Gastrocnemius medialis (tissue), 4 donors: ENCODE measurements around the gene PIAS4. TPM values are rescaled to one million over a fixed set of nuclear protein-coding genes. Genes with fewer than 3 reads are reported as not detected.

Experiments
- ATAC-seq, 2 donors: fragments of 150-250 bp; one replicate each; pipeline ENCODE4 v1.9.1; 2016
- DNase-seq, 2 donors: peaks; one replicate each; pipeline ENCODE4 v3.0.0-alpha.2; 2019
- H3K27ac ChIP-seq, 4 donors: fragments of 200-600 bp; sonication (generic); 1 replicate in 1 of 4; 2 replicates in 3 of 4; pipeline ENCODE4 v1.5.1; 2016 to 2018; ENCODE audit warnings: mild to moderate bottlenecking in 2 of 4, moderate library complexity in 1 of 4
- H3K27me3 ChIP-seq, 3 donors: fragments of 200-600 bp; sonication (generic) in 2 of 3; 1 replicate in 1 of 3; 2 replicates in 2 of 3; pipeline versions ENCODE4 v1.5.1 to v1.6.0; 2016 to 2019; ENCODE audit warnings: mild to moderate bottlenecking in 1 of 3, moderate library complexity in 1 of 3
- H3K36me3 ChIP-seq, 2 donors: fragments of 200-600 bp; sonication (generic) in 1 of 2; one replicate each; pipeline ENCODE4 v1.5.1; 2017 to 2018
- H3K4me1 ChIP-seq, 2 donors: fragments of 200-600 bp; sonication (generic) in 1 of 2; one replicate each; pipeline ENCODE4 v1.5.1; 2016 to 2017; ENCODE audit warnings: mild to moderate bottlenecking in 2 of 2
- H3K4me3 ChIP-seq, 4 donors: fragments of 200-600 bp; sonication (generic) in 3 of 4; 1 replicate in 1 of 4; 2 replicates in 3 of 4; pipeline ENCODE4 v1.5.1; 2016 to 2019; ENCODE audit warnings: mild to moderate bottlenecking in 2 of 4
- H3K9me3 ChIP-seq, 3 donors: fragments of 200-600 bp; sonication (generic) in 2 of 3; 1 replicate in 1 of 3; 2 replicates in 2 of 3; pipeline ENCODE4 v1.5.1; 2016 to 2019
- POLR2A ChIP-seq, 2 donors: fragments of 450-650 bp; IDR thresholded peaks; one replicate each; pipeline ENCODE4 v1.6.1; 2017; ENCODE audit warnings: antibody characterized with exemption in 2 of 2, mild to moderate bottlenecking in 2 of 2, moderate library complexity in 2 of 2
- in situ Hi-C, 4 donors: fragments of 200-750 bp; cut with MboI; loops; one replicate each; pipeline versions ENCODE4 v1.15.0 to v1.8.0; 2017; ENCODE audit warnings: low sequenced_read_pairs in 4 of 4
- intact Hi-C: fragments of 100-400 bp; cut with DNase I; formaldehyde crosslinking; loops from one replicate; pipeline ENCODE4 v1.15.1; 2023; ENCODE audit warnings: low total_unique reads
- total RNA-seq, 4 donors: library from RNA; depleted of rRNA; stranded (reverse); fragments of >200 nt; gene quantifications; one replicate each; pipeline versions ENCODE4 v1.1.0 to v1.2.3, GENCODE V29; 2016
- TF ChIP-seq, protein P1 (sequence below), 5 experiments: fragments of 450-650 bp in 3 of 5; fragments of 200-600 bp in 2 of 5; sonication (generic) in 2 of 5; IDR thresholded peaks in 4 of 5; conservative IDR thresholded peaks in 1 of 5; 1 replicate in 4 of 5; 2 replicates in 1 of 5; pipeline ENCODE4 v1.5.1; 2016 to 2019; ENCODE audit warnings: antibody characterized with exemption in 5 of 5, mild to moderate bottlenecking in 3 of 5, moderate library complexity in 3 of 5

PIAS4 gene
- total RNA-seq, 4 donors from 2014 or later: 15.5 to 20.0 (median 17.5) TPM

DNA sequence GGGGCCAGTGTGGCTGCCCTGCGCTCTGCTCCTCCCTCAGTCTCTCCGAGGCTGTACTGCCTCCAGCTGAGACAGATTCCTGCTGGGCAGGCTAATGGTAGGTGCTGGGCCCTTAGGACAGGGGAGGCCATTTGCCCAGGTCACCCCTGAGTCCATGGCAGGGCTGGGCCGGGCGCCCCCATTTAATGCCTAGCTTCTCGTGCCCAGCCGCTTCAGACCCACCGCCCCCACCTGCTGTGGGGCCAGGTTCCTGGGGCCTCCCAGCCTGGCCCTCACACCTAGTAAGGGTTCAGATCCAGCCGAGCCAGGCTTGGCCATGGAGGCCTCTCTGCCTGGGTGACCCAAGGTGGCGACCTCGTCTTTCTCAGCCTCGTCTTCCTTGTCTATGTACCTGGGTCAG lies 17.8 kb downstream of the PIAS4 start:
- H3K27ac ChIP-seq: no peak overlapping the region
- no peak overlapping the region for H3K4me3 ChIP-seq
- no peak for TF ChIP-seq POLR2A (IDR thresholded peaks at IDR 0.05)
- DNase-seq: no peak
- no peak for ATAC-seq
- peaks cover 0 to 25% of the 10 kb centered on the region in 2 donors for H3K36me3 ChIP-seq
- no peaks in the 10 kb centered on the region for H3K27me3 ChIP-seq
- H3K4me1 ChIP-seq: peaks cover 2 to 4% of the 10 kb centered on the region in 2 donors
- intact Hi-C loops: no loop called here
- in situ Hi-C loops: no loop called here
- no peaks in the 10 kb centered on the region for H3K9me3 ChIP-seq

DNA sequence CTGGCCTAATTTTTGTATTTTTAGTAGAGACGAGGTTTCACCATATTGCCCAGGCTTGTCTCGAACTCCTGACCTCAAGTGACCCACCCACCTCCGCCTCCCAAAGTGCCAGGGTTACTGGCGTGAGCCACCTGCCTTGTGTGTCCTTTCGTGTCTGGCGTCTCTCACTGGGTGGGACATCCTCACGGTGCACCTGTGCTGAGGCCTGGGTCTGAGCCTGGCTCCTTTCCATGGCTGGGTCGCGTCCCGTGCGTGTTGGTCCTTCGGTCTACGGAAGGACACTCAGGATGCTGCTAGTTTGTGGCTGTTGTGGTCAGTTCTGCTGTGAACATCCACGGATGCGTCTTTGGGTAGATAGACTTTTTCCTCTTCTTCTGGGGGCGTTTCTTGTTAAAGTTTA lies 19.6 kb downstream of the PIAS4 start:
- H3K4me3 ChIP-seq: no peak overlapping the region
- no peaks in the 10 kb centered on the region for H3K27me3 ChIP-seq
- H3K36me3 ChIP-seq: peaks cover 0 to 31% of the 10 kb centered on the region in 2 donors
- in situ Hi-C loops: no loop called here
- ATAC-seq (no peak), DNase-seq (no peak)
- no peaks in the 10 kb centered on the region for H3K9me3 ChIP-seq
- intact Hi-C loops: no loop called here
- no peak overlapping the region for H3K27ac ChIP-seq
- TF ChIP-seq POLR2A (IDR thresholded peaks at IDR 0.05): no peak
- TF ChIP-seq, protein P1, sequence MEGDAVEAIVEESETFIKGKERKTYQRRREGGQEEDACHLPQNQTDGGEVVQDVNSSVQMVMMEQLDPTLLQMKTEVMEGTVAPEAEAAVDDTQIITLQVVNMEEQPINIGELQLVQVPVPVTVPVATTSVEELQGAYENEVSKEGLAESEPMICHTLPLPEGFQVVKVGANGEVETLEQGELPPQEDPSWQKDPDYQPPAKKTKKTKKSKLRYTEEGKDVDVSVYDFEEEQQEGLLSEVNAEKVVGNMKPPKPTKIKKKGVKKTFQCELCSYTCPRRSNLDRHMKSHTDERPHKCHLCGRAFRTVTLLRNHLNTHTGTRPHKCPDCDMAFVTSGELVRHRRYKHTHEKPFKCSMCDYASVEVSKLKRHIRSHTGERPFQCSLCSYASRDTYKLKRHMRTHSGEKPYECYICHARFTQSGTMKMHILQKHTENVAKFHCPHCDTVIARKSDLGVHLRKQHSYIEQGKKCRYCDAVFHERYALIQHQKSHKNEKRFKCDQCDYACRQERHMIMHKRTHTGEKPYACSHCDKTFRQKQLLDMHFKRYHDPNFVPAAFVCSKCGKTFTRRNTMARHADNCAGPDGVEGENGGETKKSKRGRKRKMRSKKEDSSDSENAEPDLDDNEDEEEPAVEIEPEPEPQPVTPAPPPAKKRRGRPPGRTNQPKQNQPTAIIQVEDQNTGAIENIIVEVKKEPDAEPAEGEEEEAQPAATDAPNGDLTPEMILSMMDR (IDR thresholded peaks at IDR 0.05 in 4 of 5, conservative IDR thresholded peaks at IDR 0.05 in 1 of 5): no peak
- H3K4me1 ChIP-seq: peaks cover 0 to 4% of the 10 kb centered on the region in 2 donors

DNA sequence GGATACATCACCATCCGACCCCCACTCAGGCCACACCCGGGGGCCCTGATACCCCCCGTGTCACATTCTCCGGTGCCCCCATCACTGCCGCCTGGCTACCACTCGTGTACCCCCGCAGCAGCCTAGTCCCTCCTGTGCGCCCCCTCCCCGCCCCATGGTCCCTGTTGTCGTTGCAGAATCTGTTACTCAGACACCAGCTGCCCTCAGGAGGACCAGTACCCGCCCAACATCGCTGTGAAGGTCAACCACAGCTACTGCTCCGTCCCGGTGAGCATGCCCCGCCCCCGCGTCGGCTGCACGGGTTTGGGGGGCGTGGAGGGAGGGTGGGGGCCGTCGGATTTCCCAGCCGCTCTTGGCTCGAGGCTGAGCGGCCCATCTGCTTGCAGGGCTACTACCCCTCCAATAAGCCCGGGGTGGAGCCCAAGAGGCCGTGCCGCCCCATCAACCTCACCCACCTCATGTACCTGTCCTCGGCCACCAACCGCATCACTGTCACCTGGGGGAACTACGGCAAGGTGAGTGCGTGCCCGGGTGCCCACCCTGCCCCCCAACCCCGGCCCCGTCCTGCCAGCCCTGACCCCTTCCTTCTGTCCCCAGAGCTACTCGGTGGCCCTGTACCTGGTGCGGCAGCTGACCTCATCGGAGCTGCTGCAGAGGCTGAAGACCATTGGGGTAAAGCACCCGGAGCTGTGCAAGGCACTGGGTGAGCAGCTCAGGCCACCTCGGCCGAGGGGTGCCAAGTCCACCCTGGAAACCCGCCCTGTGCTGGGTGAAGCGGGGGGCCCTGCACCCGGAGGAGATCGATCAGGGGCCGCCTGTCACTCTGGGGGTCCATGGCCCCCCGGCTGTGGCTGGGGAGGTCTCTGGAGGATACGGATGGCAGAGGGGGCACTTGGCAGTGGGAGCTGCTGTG lies 21.1 kb downstream of the PIAS4 start:
- no peak for DNase-seq
- no peaks in the 10 kb centered on the region for H3K27me3 ChIP-seq
- TF ChIP-seq, protein P1 (IDR thresholded peaks at IDR 0.05 in 4 of 5, conservative IDR thresholded peaks at IDR 0.05 in 1 of 5): no peak
- TF ChIP-seq POLR2A (IDR thresholded peaks at IDR 0.05): no peak
- H3K27ac ChIP-seq: no peak overlapping the region
- no peak for ATAC-seq
- no peaks in the 10 kb centered on the region for H3K9me3 ChIP-seq
- intact Hi-C loops (no loop called here), in situ Hi-C loops (no loop called here)
- H3K4me3 ChIP-seq: no peak overlapping the region
- peaks cover 0 to 35% of the 10 kb centered on the region in 2 donors for H3K36me3 ChIP-seq
- H3K4me1 ChIP-seq: no peaks in the 10 kb centered on the region

DNA sequence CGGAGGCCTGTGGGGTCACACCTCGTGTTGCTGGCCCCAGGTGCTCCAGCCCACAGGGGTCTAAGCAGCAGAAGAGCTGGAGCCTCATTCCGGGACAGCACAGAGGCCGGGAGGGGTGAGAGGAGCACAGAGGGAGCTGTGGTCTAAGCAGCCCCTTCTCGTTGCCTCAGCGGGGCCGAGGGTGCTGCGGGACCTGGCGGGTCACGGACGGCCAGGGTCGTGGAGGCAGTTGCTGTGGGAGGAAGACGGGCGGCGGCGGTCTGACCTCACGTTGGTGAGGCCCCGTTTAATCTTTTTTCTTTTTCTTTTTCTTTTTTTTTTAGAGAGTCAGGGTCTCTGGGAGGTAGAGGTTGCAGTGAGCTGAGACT lies 21.7 kb downstream of the PIAS4 start:
- Histone ChIP-seq H3K27me3 (no peaks in the 10 kb centered on the region), H3K4me1 (no peaks in the 10 kb centered on the region), H3K36me3 (peaks cover 0 to 40% of the 10 kb centered on the region in 2 donors), H3K27ac (no peak overlapping the region), H3K9me3 (no peaks in the 10 kb centered on the region), H3K4me3 (no peak overlapping the region)
- in situ Hi-C loops (no loop called here), intact Hi-C loops (no loop called here)
- TF ChIP-seq POLR2A (IDR thresholded peaks at IDR 0.05): no peak
- TF ChIP-seq, protein P1 (IDR thresholded peaks at IDR 0.05 in 4 of 5, conservative IDR thresholded peaks at IDR 0.05 in 1 of 5): no peak
- ATAC-seq: no peak
- no peak for DNase-seq

DNA sequence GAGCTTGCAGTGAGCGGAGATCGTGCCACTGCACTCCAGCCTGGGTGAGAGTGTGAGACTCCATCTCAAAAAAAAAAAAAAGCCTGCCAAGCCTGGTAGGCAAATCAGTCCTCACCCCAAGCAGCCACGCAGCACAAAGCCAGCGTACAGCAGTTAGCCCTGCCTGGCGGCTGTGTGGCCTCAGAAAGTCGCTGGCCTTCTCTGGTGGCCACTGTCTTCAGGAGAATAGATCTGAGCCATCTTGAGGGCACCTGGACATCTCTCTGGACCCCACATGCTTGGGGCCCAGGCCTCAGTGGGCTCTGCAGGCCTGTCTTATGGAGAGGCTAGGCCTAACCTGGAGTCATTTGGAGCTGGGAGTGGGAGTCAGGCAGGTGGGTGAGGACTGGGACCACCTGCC lies 23.0 kb downstream of the PIAS4 start:
- H3K4me1 ChIP-seq: no peaks in the 10 kb centered on the region
- in situ Hi-C loops (no loop called here), intact Hi-C loops (no loop called here)
- no peak for ATAC-seq
- H3K36me3 ChIP-seq: peaks cover 0 to 41% of the 10 kb centered on the region in 2 donors
- no peak for DNase-seq
- H3K27ac ChIP-seq: no peak overlapping the region
- no peaks in the 10 kb centered on the region for H3K9me3 ChIP-seq
- no peak for TF ChIP-seq POLR2A (IDR thresholded peaks at IDR 0.05)
- TF ChIP-seq, protein P1 (IDR thresholded peaks at IDR 0.05 in 4 of 5, conservative IDR thresholded peaks at IDR 0.05 in 1 of 5): no peak
- H3K27me3 ChIP-seq: no peaks in the 10 kb centered on the region
- no peak overlapping the region for H3K4me3 ChIP-seq
